Measurements from ENCODE around the gene AKT3.
"Not testable (repeated sequence)": the region's sequence is repeated elsewhere in the genome, so short reads cannot be mapped to it uniquely, and the experiment has no call there.

AKT3 gene

DNA sequence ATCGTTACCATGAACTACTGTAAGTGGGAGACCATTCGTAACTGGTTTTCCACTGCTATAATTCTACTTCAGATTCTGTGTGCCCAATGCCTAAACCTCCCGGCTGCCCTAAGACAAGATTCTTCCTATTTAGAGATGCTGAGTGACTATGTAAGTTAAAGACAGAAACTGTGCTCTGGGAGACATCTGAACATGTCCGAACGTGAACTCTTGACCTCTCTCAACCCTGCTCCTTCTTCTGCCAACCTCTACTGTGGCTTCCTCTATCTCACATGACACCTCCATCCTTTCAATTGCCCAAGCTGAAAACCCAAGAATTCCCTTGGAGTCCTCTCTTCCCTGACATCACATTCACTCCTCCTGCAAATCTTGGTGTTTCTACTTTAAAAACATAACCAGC, 182.9 kb downstream of the AKT3 start:
- peaks cover 7 to 8% of the 10 kb centered on the region in 2 donors for H3K4me1 ChIP-seq (ENCODE audit: control insufficient read depth in 2 of 2, insufficient read depth in 1 of 2, low read depth in 1 of 2, low read length in 2 of 2)
- H2AK5ac ChIP-seq (ENCODE audit: low read depth, low read length), result no peak overlapping the region
- no peak overlapping the region for H3K18ac ChIP-seq (ENCODE audit: low read length)
- H3K27me3 ChIP-seq (ENCODE audit: control insufficient read depth in 3 of 3, insufficient read depth in 3 of 3, low read depth in 1 of 3, low read length in 3 of 3), result no peaks in the 10 kb centered on the region
- H3K4ac ChIP-seq (ENCODE audit: low read length), result no peak overlapping the region
- no peak overlapping the region for H3K23ac ChIP-seq (ENCODE audit: low read depth, low read length, poor library complexity)
- no peak overlapping the region for H4K91ac ChIP-seq (ENCODE audit: low read depth, low read length, poor library complexity)
- no peaks in the 10 kb centered on the region for H3K79me1 ChIP-seq (ENCODE audit: low read depth, low read length)
- peaks cover 0 to 2% of the 10 kb centered on the region in 2 donors for H3K9me3 ChIP-seq (replicated peaks in 1 of 2; ENCODE audit: control insufficient read depth in 2 of 2, insufficient read depth in 1 of 2, low read depth in 1 of 2, low read length in 2 of 2)
- H2BK5ac ChIP-seq (ENCODE audit: low read length), result no peak overlapping the region
- peaks cover 0 to 15% of the 10 kb centered on the region in 2 donors for H3K36me3 ChIP-seq (replicated peaks in 1 of 2; ENCODE audit: control insufficient read depth in 2 of 2, insufficient read depth in 2 of 2, low read length in 2 of 2)
- H2AFZ ChIP-seq (ENCODE audit: low read length), result no peak overlapping the region
- H3K4me3 ChIP-seq (ENCODE audit: low read length in 2 of 2), result no peak overlapping the region
- peak overlapping the region; percentile 57 for H3K27ac ChIP-seq (replicated peaks; ENCODE audit: low read length)
- no peak overlapping the region for H2BK12ac ChIP-seq (ENCODE audit: low read length)
- DNase-seq (ENCODE audit: low spot score), result no peak
- H4K8ac ChIP-seq (ENCODE audit: low read depth, low read length), result no peak overlapping the region
- H2BK15ac ChIP-seq (ENCODE audit: low read length), result no peak overlapping the region
- no peak overlapping the region for H3K4me2 ChIP-seq (ENCODE audit: insufficient read depth, low read length, poor library complexity, severe bottlenecking)
- no CpG with 5 or more reads among the region's 5 CpGs for WGBS, 2 donors (ENCODE audit: extremely low coverage in 2 of 2, insufficient read length in 2 of 2, insufficient replicate concordance in 1 of 2)
- no peak overlapping the region for H2BK120ac ChIP-seq (ENCODE audit: low read depth, low read length)
- H3K14ac ChIP-seq (ENCODE audit: low read length), result no peak overlapping the region
- H3K9ac ChIP-seq (ENCODE audit: low read depth, low read length, poor library complexity), result no peak overlapping the region

DNA sequence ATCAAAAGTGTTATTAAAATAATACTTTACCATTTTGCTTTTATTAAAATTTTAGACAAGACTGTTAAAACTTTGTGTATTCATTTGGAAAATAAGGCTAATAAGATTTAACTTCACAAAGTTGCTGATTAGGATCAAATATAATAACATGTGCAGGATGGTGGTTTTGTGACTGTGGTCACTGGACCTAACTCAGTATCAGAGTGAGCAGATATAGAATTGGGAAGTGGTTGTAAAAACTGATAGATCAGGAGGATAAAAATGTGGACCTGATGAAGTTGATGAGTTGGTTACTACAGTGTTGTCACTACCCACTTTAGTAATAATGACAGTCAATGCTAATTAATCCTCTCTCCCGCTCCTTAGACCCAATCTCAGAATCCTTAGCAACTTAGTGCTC, 186.4 kb downstream of the AKT3 start:
- DNase-seq (ENCODE audit: low spot score), result no peak
- Histone ChIP-seq H3K9me3 (replicated peaks in 1 of 2; ENCODE audit: control insufficient read depth in 2 of 2, insufficient read depth in 1 of 2, low read depth in 1 of 2, low read length in 2 of 2) (peaks cover 2 to 6% of the 10 kb centered on the region in 2 donors), H3K18ac (ENCODE audit: low read length) (no peak overlapping the region), H4K8ac (ENCODE audit: low read depth, low read length) (no peak overlapping the region), H3K27ac (replicated peaks; ENCODE audit: low read length) (no peak overlapping the region), H3K79me1 (ENCODE audit: low read depth, low read length) (no peaks in the 10 kb centered on the region), H2AK5ac (ENCODE audit: low read depth, low read length) (no peak overlapping the region), H2BK5ac (ENCODE audit: low read length) (no peak overlapping the region), H3K27me3 (ENCODE audit: control insufficient read depth in 3 of 3, insufficient read depth in 3 of 3, low read depth in 1 of 3, low read length in 3 of 3) (no peaks in the 10 kb centered on the region), H2AFZ (ENCODE audit: low read length) (no peak overlapping the region), H2BK12ac (ENCODE audit: low read length) (no peak overlapping the region), H3K9ac (ENCODE audit: low read depth, low read length, poor library complexity) (no peak overlapping the region), H3K4me2 (ENCODE audit: insufficient read depth, low read length, poor library complexity, severe bottlenecking) (no peak overlapping the region), H3K36me3 (replicated peaks in 1 of 2; ENCODE audit: control insufficient read depth in 2 of 2, insufficient read depth in 2 of 2, low read length in 2 of 2) (peaks cover 0 to 25% of the 10 kb centered on the region in 2 donors), H3K4me1 (ENCODE audit: control insufficient read depth in 2 of 2, insufficient read depth in 1 of 2, low read depth in 1 of 2, low read length in 2 of 2) (peaks cover 7 to 8% of the 10 kb centered on the region in 2 donors), H3K14ac (ENCODE audit: low read length) (no peak overlapping the region), H3K4ac (ENCODE audit: low read length) (no peak overlapping the region), H4K91ac (ENCODE audit: low read depth, low read length, poor library complexity) (no peak overlapping the region), H3K4me3 (ENCODE audit: low read length in 2 of 2) (no peak overlapping the region), H2BK120ac (ENCODE audit: low read depth, low read length) (no peak overlapping the region), H2BK15ac (ENCODE audit: low read length) (no peak overlapping the region), H3K23ac (ENCODE audit: low read depth, low read length, poor library complexity) (no peak overlapping the region)
- WGBS, 2 donors (ENCODE audit: extremely low coverage in 2 of 2, insufficient read length in 2 of 2, insufficient replicate concordance in 1 of 2), result no CpG with 5 or more reads among the region's 1 CpG

DNA sequence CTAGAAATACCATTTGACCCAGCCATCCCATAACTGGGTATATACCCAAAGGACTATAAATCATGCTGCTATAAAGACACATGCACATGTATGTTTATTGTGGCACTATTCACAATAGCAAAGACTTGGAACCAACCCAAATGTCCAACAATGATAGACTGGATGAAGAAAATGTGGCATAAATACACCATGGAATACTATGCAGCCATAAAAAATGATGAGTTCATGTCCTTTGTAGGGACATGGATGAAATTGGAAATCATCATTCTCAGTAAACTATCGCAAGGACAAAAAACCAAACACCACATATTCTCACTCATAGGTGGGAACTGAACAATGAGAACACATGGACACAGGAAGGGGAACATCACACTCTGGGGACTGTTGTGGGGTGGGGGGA, 187.9 kb downstream of the AKT3 start:
- not testable (repeated sequence) for H2BK15ac ChIP-seq (ENCODE audit: low read length); H3K23ac ChIP-seq (ENCODE audit: low read depth, low read length, poor library complexity); H3K18ac ChIP-seq (ENCODE audit: low read length); H2BK120ac ChIP-seq (ENCODE audit: low read depth, low read length); H3K4me2 ChIP-seq (ENCODE audit: insufficient read depth, low read length, poor library complexity, severe bottlenecking); H3K4me1 ChIP-seq (ENCODE audit: control insufficient read depth in 2 of 2, insufficient read depth in 1 of 2, low read depth in 1 of 2, low read length in 2 of 2); H3K4me3 ChIP-seq (ENCODE audit: low read length in 2 of 2); H2AK5ac ChIP-seq (ENCODE audit: low read depth, low read length); H2BK12ac ChIP-seq (ENCODE audit: low read length); H3K14ac ChIP-seq (ENCODE audit: low read length); DNase-seq (ENCODE audit: low spot score); H4K8ac ChIP-seq (ENCODE audit: low read depth, low read length); H3K27ac ChIP-seq (replicated peaks; ENCODE audit: low read length); H2AFZ ChIP-seq (ENCODE audit: low read length); H3K4ac ChIP-seq (ENCODE audit: low read length); H3K27me3 ChIP-seq (ENCODE audit: control insufficient read depth in 3 of 3, insufficient read depth in 3 of 3, low read depth in 1 of 3, low read length in 3 of 3); H3K79me1 ChIP-seq (ENCODE audit: low read depth, low read length); H4K91ac ChIP-seq (ENCODE audit: low read depth, low read length, poor library complexity); H2BK5ac ChIP-seq (ENCODE audit: low read length); H3K9ac ChIP-seq (ENCODE audit: low read depth, low read length, poor library complexity)
- H3K36me3 ChIP-seq (replicated peaks in 1 of 2; ENCODE audit: control insufficient read depth in 2 of 2, insufficient read depth in 2 of 2, low read length in 2 of 2), result peaks cover 0 to 26% of the 10 kb centered on the region in 2 donors
- no CpG with 5 or more reads among the region's 1 CpG for WGBS, 2 donors (ENCODE audit: extremely low coverage in 2 of 2, insufficient read length in 2 of 2, insufficient replicate concordance in 1 of 2)
- peaks cover 0 to 11% of the 10 kb centered on the region in 2 donors for H3K9me3 ChIP-seq (replicated peaks in 1 of 2; ENCODE audit: control insufficient read depth in 2 of 2, insufficient read depth in 1 of 2, low read depth in 1 of 2, low read length in 2 of 2)

DNA sequence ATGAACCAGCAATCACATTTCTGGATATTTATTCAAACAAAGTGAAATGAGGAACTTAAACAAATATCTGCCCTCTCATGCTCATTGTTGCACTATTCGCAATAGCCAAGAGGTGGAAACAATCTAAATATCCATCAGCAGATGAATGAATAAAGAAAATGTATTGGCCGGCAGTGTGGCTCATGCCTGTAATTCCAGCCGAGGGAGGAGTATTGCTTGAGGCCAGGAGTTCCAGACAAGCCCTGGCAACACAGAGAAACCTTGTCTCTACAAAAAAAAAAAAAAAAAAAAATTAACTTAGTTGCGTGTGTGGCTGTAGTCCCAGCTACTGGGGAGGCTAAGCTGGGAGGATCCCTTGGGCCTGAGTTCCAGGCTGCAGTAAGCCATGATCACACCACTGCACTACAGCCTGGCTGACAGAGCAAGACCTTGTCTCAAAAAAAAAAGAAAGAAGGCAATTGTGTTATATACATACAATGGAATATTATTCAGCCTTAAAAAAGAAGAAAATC, 191.4 kb downstream of the AKT3 start:
- no peaks in the 10 kb centered on the region for H3K4me1 ChIP-seq (ENCODE audit: control insufficient read depth in 2 of 2, insufficient read depth in 1 of 2, low read depth in 1 of 2, low read length in 2 of 2)
- no peak overlapping the region for H4K8ac ChIP-seq (ENCODE audit: low read depth, low read length)
- H3K36me3 ChIP-seq (replicated peaks in 1 of 2; ENCODE audit: control insufficient read depth in 2 of 2, insufficient read depth in 2 of 2, low read length in 2 of 2), result peaks cover 0 to 26% of the 10 kb centered on the region in 2 donors
- H2AK5ac ChIP-seq (ENCODE audit: low read depth, low read length), result no peak overlapping the region
- no peak overlapping the region for H3K18ac ChIP-seq (ENCODE audit: low read length)
- no peak overlapping the region for H2BK12ac ChIP-seq (ENCODE audit: low read length)
- no CpG with 5 or more reads among the region's 4 CpGs for whole genome bisulfite sequencing, 2 donors (ENCODE audit: extremely low coverage in 2 of 2, insufficient read length in 2 of 2, insufficient replicate concordance in 1 of 2)
- no peak overlapping the region for H2BK5ac ChIP-seq (ENCODE audit: low read length)
- no peak overlapping the region for H2BK15ac ChIP-seq (ENCODE audit: low read length)
- no peak overlapping the region for H3K4me3 ChIP-seq (ENCODE audit: low read length in 2 of 2)
- no peak overlapping the region for H3K4me2 ChIP-seq (ENCODE audit: insufficient read depth, low read length, poor library complexity, severe bottlenecking)
- no peak overlapping the region for H3K9ac ChIP-seq (ENCODE audit: low read depth, low read length, poor library complexity)
- no peak overlapping the region for H4K91ac ChIP-seq (ENCODE audit: low read depth, low read length, poor library complexity)
- H3K14ac ChIP-seq (ENCODE audit: low read length), result no peak overlapping the region
- peaks cover 0 to 11% of the 10 kb centered on the region in 2 donors for H3K9me3 ChIP-seq (replicated peaks in 1 of 2; ENCODE audit: control insufficient read depth in 2 of 2, insufficient read depth in 1 of 2, low read depth in 1 of 2, low read length in 2 of 2)
- DNase-seq (ENCODE audit: low spot score), result no peak
- H2AFZ ChIP-seq (ENCODE audit: low read length), result no peak overlapping the region
- no peak overlapping the region for H2BK120ac ChIP-seq (ENCODE audit: low read depth, low read length)
- H3K23ac ChIP-seq (ENCODE audit: low read depth, low read length, poor library complexity), result no peak overlapping the region
- H3K27ac ChIP-seq (replicated peaks; ENCODE audit: low read length), result no peak overlapping the region
- H3K27me3 ChIP-seq (ENCODE audit: control insufficient read depth in 3 of 3, insufficient read depth in 3 of 3, low read depth in 1 of 3, low read length in 3 of 3), result no peaks in the 10 kb centered on the region
- no peaks in the 10 kb centered on the region for H3K79me1 ChIP-seq (ENCODE audit: low read depth, low read length)
- H3K4ac ChIP-seq (ENCODE audit: low read length), result no peak overlapping the region

Measured in neuronal stem cell (in vitro differentiated cells).